ENCODE results near the gene MYBBP1A.

Gene MYBBP1A

GRCh38 chr17:4547118-4547906 lies 7.9 kb downstream of the MYBBP1A start:
- DNase-seq: no peak

GRCh38 chr17:4545217-4545951 lies 9.8 kb downstream of the MYBBP1A start:
- DNase-seq: no peak

GRCh38 chr17:4544951-4545216 lies 10.3 kb downstream of the MYBBP1A start:
- no peak for DNase-seq

- DNase-seq: no peak
Measured at GRCh38 chr17:4544135-4544950, 10.8 kb downstream of the MYBBP1A start.

- DNase-seq: no peak
Measured at GRCh38 chr17:4543557-4544026, 11.6 kb downstream of the MYBBP1A start.

- no peak for DNase-seq
Measured at GRCh38 chr17:4542726-4543191, 12.4 kb downstream of the MYBBP1A start.

GRCh38 chr17:4542003-4542725 lies 13.0 kb downstream of the MYBBP1A start:
- no peak for DNase-seq

- no peak for DNase-seq
Measured at GRCh38 chr17:4541328-4542002, 13.7 kb downstream of the MYBBP1A start.

GRCh38 chr17:4540687-4541327 lies 14.4 kb downstream of the MYBBP1A start:
- DNase-seq: no peak

- no peak for DNase-seq
Measured at GRCh38 chr17:4540224-4540651, 14.9 kb downstream of the MYBBP1A start.

- DNase-seq: no peak
Measured at GRCh38 chr17:4539576-4540223, 15.5 kb downstream of the MYBBP1A start.

GRCh38 chr17:4539025-4539424 lies 16.2 kb downstream of the MYBBP1A start:
- no peak for DNase-seq

- DNase-seq: no peak
Measured at GRCh38 chr17:4538236-4539002, 16.8 kb downstream of the MYBBP1A start.

GRCh38 chr17:4537451-4538235 lies 17.5 kb downstream of the MYBBP1A start:
- no peak for DNase-seq

- DNase-seq: no peak
Measured at GRCh38 chr17:4536742-4537411, 18.3 kb downstream of the MYBBP1A start.

- no peak for DNase-seq
Measured at GRCh38 chr17:4536259-4536741, 18.9 kb downstream of the MYBBP1A start.

GRCh38 chr17:4535667-4536258 lies 19.4 kb downstream of the MYBBP1A start:
- no peak for DNase-seq

All from DMS53 (cell line).